GM10248 (cell line): ENCODE measurements around the gene ZKSCAN1.

Source experiments
- CTCF ChIA-PET: fragments of 300-600 bp; sonication (Branson Sonifier 250); formaldehyde crosslinking; extraction: SDS; loops from one replicate; lab custom pipeline; 2021; ENCODE audit warnings: antibody characterized with exemption; lab: Yijun Ruan, JAX
- POLR2A ChIA-PET: fragments of 350-650 bp; sonication (Branson Sonifier 250); formaldehyde crosslinking; extraction: SDS; loops from one replicate; lab custom pipeline; 2020; ENCODE audit warnings: antibody characterized with exemption; lab: Yijun Ruan, JAX
- DNase-seq: peaks from one replicate; pipeline ENCODE4 v3.0.0; 2012; ENCODE audit errors: extremely low spot score
- CTCF ChIP-seq: IDR thresholded peaks from 2 replicates; pipeline ENCODE4 v1.5.1; 2012; ENCODE audit warnings: mild to moderate bottlenecking, low read depth; ENCODE audit errors: extremely low read depth, missing control alignments, control extremely low read depth

ZKSCAN1 gene

GRCh38 chr7:100061518-100062193 is 46.3 kb downstream of the ZKSCAN1 start:
- TF ChIP-seq CTCF: no peak
- CTCF ChIA-PET: interaction anchor here (1.2 to 1.8 kb wide), 2 partner anchors 12 to 14 kb away, joined by 3 to 4 read pairs; partner anchors contain the start of gene ZSCAN21
- POLR2A ChIA-PET: no interaction called here

GRCh38 chr7:100063376-100063775 is 48.0 kb downstream of the ZKSCAN1 start:
- TF ChIP-seq CTCF: no peak
- ChIA-PET CTCF (interaction anchor here (0.6 to 2.6 kb wide), 7 partner anchors 9 to 854 kb away, joined by 3 to 8 read pairs (median 5); partner anchors contain the start of genes ZNF3 and ZSCAN21), POLR2A (interaction anchor here (1.0 kb wide), 1 partner anchor 15 kb away, joined by 4 read pairs; no protein-coding TSS in a partner anchor)
- DNase-seq: no peak

More at GRCh38 chr7:100061518-100062193, 46.3 kb downstream of the ZKSCAN1 start:
- DNase-seq: no peak

- ChIA-PET POLR2A (interaction anchor here (1.0 kb wide), 1 partner anchor 14 kb away, joined by 4 read pairs; no protein-coding TSS in a partner anchor), CTCF (interaction anchor here (0.9 to 2.6 kb wide), 6 partner anchors 12 to 71 kb away, joined by 3 to 8 read pairs (median 4); partner anchors contain the start of genes ZNF3 and ZSCAN21)
- TF ChIP-seq CTCF: no peak
- no peak for DNase-seq
Measured at GRCh38 chr7:100064162-100064561, 48.8 kb downstream of the ZKSCAN1 start.

GRCh38 chr7:100065452-100066186 is 50.2 kb downstream of the ZKSCAN1 start:
- ChIA-PET POLR2A (no interaction called here), CTCF (interaction anchor here (0.8 to 1.1 kb wide), 2 partner anchors 9 to 71 kb away, joined by 3 to 5 read pairs; no protein-coding TSS in a partner anchor)
- no peak for TF ChIP-seq CTCF
- DNase-seq: no peak

- TF ChIP-seq CTCF: no peak
- CTCF ChIA-PET: interaction anchor here (0.8 to 1.3 kb wide), 3 partner anchors 14 to 78 kb away, joined by 3 to 4 read pairs (median 3); no protein-coding TSS in a partner anchor
- POLR2A ChIA-PET: interaction anchor here (0.6 kb wide), 1 partner anchor 198 kb away, joined by 4 read pairs; no protein-coding TSS in a partner anchor
- DNase-seq: no peak
Measured at GRCh38 chr7:100066953-100067352, 51.6 kb downstream of the ZKSCAN1 start.

- CTCF ChIA-PET: interaction anchor here (1.2 to 2.4 kb wide), 4 partner anchors 10 to 66 kb away, joined by 3 to 10 read pairs (median 4); no protein-coding TSS in a partner anchor
Measured at GRCh38 chr7:100069991-100070390, 54.6 kb downstream of the ZKSCAN1 start.

More at GRCh38 chr7:100069991-100070390, 54.6 kb downstream of the ZKSCAN1 start:
- TF ChIP-seq CTCF: no peak
- POLR2A ChIA-PET: interaction anchor here (0.7 kb wide), 1 partner anchor 12 kb away, joined by 5 read pairs; no protein-coding TSS in a partner anchor
- DNase-seq: no peak
